Mesenchymal stem cell (in vitro differentiated cells and primary cell): ENCODE data around the gene KRTAP5-1.
A peak's percentile ranks its signal among the peaks of the same experiment; 100 is the strongest.
"Not testable (repeated sequence)": the region's sequence is repeated elsewhere in the genome, so short reads cannot be mapped to it uniquely, and the experiment has no call there.

Experiments used
- DNase-seq: peaks from one replicate; pipeline ENCODE4 v3.0.0-alpha.2; 2013
- H2AFZ ChIP-seq: one replicate; pipeline ENCODE4 v1.6.1; 2013; ENCODE audit warnings: low read depth, mild to moderate bottlenecking, control low read depth, inconsistent platforms, low read length, moderate library complexity
- H2AK5ac ChIP-seq: 2 replicates; pipeline ENCODE4 v1.6.1; 2013; ENCODE audit warnings: low read length, moderate library complexity, mild to moderate bottlenecking, inconsistent platforms; ENCODE audit not compliant: severe bottlenecking
- H2BK120ac ChIP-seq: one replicate; pipeline ENCODE4 v1.6.1; 2013; ENCODE audit warnings: low read depth, mild to moderate bottlenecking, inconsistent platforms, low read length, moderate library complexity
- H2BK12ac ChIP-seq, 2 experiments: one replicate each; pipeline ENCODE4 v1.6.1; 2013; ENCODE audit warnings: inconsistent platforms in 2 of 2, low read length in 2 of 2, mild to moderate bottlenecking in 2 of 2, moderate library complexity in 2 of 2, control low read depth in 1 of 2
- H2BK15ac ChIP-seq: one replicate; pipeline ENCODE4 v1.6.1; 2013; ENCODE audit warnings: mild to moderate bottlenecking, low read depth, inconsistent platforms; ENCODE audit not compliant: poor library complexity, severe bottlenecking
- H2BK5ac ChIP-seq: 2 replicates; pipeline ENCODE4 v1.6.1; 2013; ENCODE audit warnings: low read depth, mild to moderate bottlenecking, low read length, control low read depth, inconsistent platforms; ENCODE audit not compliant: poor library complexity, severe bottlenecking
- H3K14ac ChIP-seq, 2 experiments: one replicate each; pipeline ENCODE4 v1.6.1; 2013; ENCODE audit warnings: inconsistent platforms in 2 of 2, low read length in 2 of 2, control low read depth in 1 of 2, mild to moderate bottlenecking in 1 of 2, moderate library complexity in 1 of 2
- H3K18ac ChIP-seq, 2 experiments: one replicate each; pipeline ENCODE4 v1.6.1; 2013; ENCODE audit warnings: inconsistent platforms in 2 of 2, low read length in 2 of 2, control low read depth in 1 of 2, low read depth in 1 of 2, mild to moderate bottlenecking in 1 of 2
- H3K23ac ChIP-seq, 2 experiments: one replicate each; pipeline ENCODE4 v1.6.1; 2013; ENCODE audit warnings: inconsistent platforms in 2 of 2, low read length in 2 of 2, mild to moderate bottlenecking in 2 of 2, moderate library complexity in 2 of 2, control low read depth in 1 of 2
- H3K27ac ChIP-seq: 2 replicates; pipeline ENCODE4 v1.5.1; 2013; ENCODE audit warnings: mild to moderate bottlenecking, moderate library complexity, low read length, control low read depth, inconsistent platforms; ENCODE audit not compliant: poor library complexity, severe bottlenecking
- H3K27me3 ChIP-seq, 2 experiments: 2 replicates each; pipeline versions ENCODE4 v1.6.1 to v1.7.0; 2013; ENCODE audit warnings: low read length in 2 of 2, mild to moderate bottlenecking in 2 of 2, moderate library complexity in 2 of 2, control low read depth in 1 of 2, inconsistent platforms in 1 of 2; ENCODE audit not compliant: control insufficient read depth in 1 of 2, insufficient read depth in 1 of 2
- H3K36me3 ChIP-seq, 2 experiments: 2 replicates each; pipeline versions ENCODE4 v1.6.1 to v1.7.0; 2013; ENCODE audit warnings: low read length in 2 of 2, control low read depth in 1 of 2, inconsistent platforms in 1 of 2, low read depth in 1 of 2, mild to moderate bottlenecking in 1 of 2; ENCODE audit not compliant: insufficient read depth in 2 of 2, control insufficient read depth in 1 of 2
- H3K4ac ChIP-seq, 2 experiments: one replicate each; pipeline ENCODE4 v1.6.1; 2013; ENCODE audit warnings: inconsistent platforms in 2 of 2, low read length in 2 of 2, mild to moderate bottlenecking in 2 of 2, moderate library complexity in 2 of 2, control low read depth in 1 of 2, low read depth in 1 of 2
- H3K4me1 ChIP-seq: 2 replicates; pipeline ENCODE4 v1.6.1; 2013; ENCODE audit warnings: low read depth, low read length, control low read depth; ENCODE audit not compliant: control insufficient read depth, insufficient read depth
- H3K4me2 ChIP-seq: 2 replicates; pipeline ENCODE4 v1.6.1; 2013; ENCODE audit warnings: low read length, mild to moderate bottlenecking, inconsistent platforms; ENCODE audit not compliant: poor library complexity, severe bottlenecking
- H3K4me3 ChIP-seq, 2 experiments: 2 replicates each; pipeline versions ENCODE4 v1.5.1 to v1.7.0; 2013; ENCODE audit warnings: low read length in 2 of 2, mild to moderate bottlenecking in 2 of 2, control low read depth in 1 of 2, low read depth in 1 of 2; ENCODE audit not compliant: insufficient read depth in 1 of 2
- H3K79me1 ChIP-seq: replicated peaks from 2 replicates; pipeline ENCODE4 v1.6.1; 2013; ENCODE audit warnings: mild to moderate bottlenecking, control low read depth, low read length, inconsistent platforms; ENCODE audit not compliant: poor library complexity, severe bottlenecking
- H3K9ac ChIP-seq: 2 replicates; pipeline ENCODE4 v1.7.0; 2013; ENCODE audit warnings: mild to moderate bottlenecking, low read length, moderate library complexity
- H3K9me3 ChIP-seq: 2 replicates; pipeline ENCODE4 v1.7.0; 2013; ENCODE audit warnings: mild to moderate bottlenecking, low read length; ENCODE audit not compliant: control insufficient read depth
- H4K8ac ChIP-seq: one replicate; pipeline ENCODE4 v1.6.1; 2013; ENCODE audit warnings: inconsistent platforms, mild to moderate bottlenecking, low read length, moderate library complexity
- H4K91ac ChIP-seq: one replicate; pipeline ENCODE4 v1.6.1; 2013; ENCODE audit warnings: mild to moderate bottlenecking, low read length, inconsistent platforms
- WGBS: methylation state at CpG from one replicate; pipeline ENCODE4 v1.1.7; 2013; ENCODE audit warnings: mixed read lengths; 5-methylcytosine and 5-hydroxymethylcytosine counted together

The KRTAP5-1 gene

GRCh38 chr11:1618231-1618630, 33.1 kb upstream of the KRTAP5-1 start:
- no peak overlapping the region for H3K14ac ChIP-seq
- WGBS: 90% methylated on average over 8 of the region's 10 CpGs

GRCh38 chr11:1608363-1608762, 23.3 kb upstream of the KRTAP5-1 start, which contains the start of gene KRTAP5-3:
Gene KRTAP5-3 (minus strand): TSS chr11:1608463. CDS start chr11:1608385, 78 bp downstream.
- Histone ChIP-seq H3K27me3 (peaks cover 45 to 53% of the 10 kb centered on the region in 2 experiments), H3K4me1 (peaks cover 2% of the 10 kb centered on the region), H3K4ac (no peak within 1 kb of the TSS), H3K4me2 (no peak within 1 kb of the TSS), H3K9me3 (no peaks in the 10 kb centered on the region), H3K18ac (no peak within 1 kb of the TSS), H4K91ac (no peak within 1 kb of the TSS), H2BK12ac (no peak within 1 kb of the TSS), H3K4me3 (no peak within 1 kb of the TSS), H3K27ac (no peak within 1 kb of the TSS), H3K79me1 (no peaks in the 10 kb centered on the region), H2BK15ac (no peak within 1 kb of the TSS), H2AFZ (no peak within 1 kb of the TSS), H2BK5ac (no peak within 1 kb of the TSS), H2BK120ac (no peak within 1 kb of the TSS), H3K9ac (no peak within 1 kb of the TSS), H4K8ac (no peak within 1 kb of the TSS), H3K23ac (no peak within 1 kb of the TSS), H2AK5ac (no peak within 1 kb of the TSS), H3K14ac (no peak within 1 kb of the TSS), H3K36me3 (no peaks in the 10 kb centered on the region)
- WGBS: 88% methylated on average over 2 of the region's 4 CpGs
- DNase-seq: no peak

More at GRCh38 chr11:1618231-1618630, 33.1 kb upstream of the KRTAP5-1 start:
- no peak overlapping the region for H3K4me3 ChIP-seq
- H2BK15ac ChIP-seq: no peak overlapping the region
- H3K27ac ChIP-seq: no peak overlapping the region
- no peaks in the 10 kb centered on the region for H3K9me3 ChIP-seq
- no peak overlapping the region for H3K4ac ChIP-seq
- no peak overlapping the region for H3K18ac ChIP-seq
- H4K91ac ChIP-seq: no peak overlapping the region
- H2BK12ac ChIP-seq: no peak overlapping the region
- no peak for DNase-seq
- no peak overlapping the region for H3K4me2 ChIP-seq
- H2AK5ac ChIP-seq: no peak overlapping the region
- no peaks in the 10 kb centered on the region for H3K79me1 ChIP-seq
- no peak overlapping the region for H2BK5ac ChIP-seq
- peaks cover 38 to 51% of the 10 kb centered on the region in 2 experiments for H3K27me3 ChIP-seq
- H2AFZ ChIP-seq: no peak overlapping the region
- H4K8ac ChIP-seq: no peak overlapping the region
- H3K36me3 ChIP-seq: no peaks in the 10 kb centered on the region
- no peak overlapping the region for H2BK120ac ChIP-seq
- H3K23ac ChIP-seq: no peak overlapping the region
- no peaks in the 10 kb centered on the region for H3K4me1 ChIP-seq
- no peak overlapping the region for H3K9ac ChIP-seq

DNA sequence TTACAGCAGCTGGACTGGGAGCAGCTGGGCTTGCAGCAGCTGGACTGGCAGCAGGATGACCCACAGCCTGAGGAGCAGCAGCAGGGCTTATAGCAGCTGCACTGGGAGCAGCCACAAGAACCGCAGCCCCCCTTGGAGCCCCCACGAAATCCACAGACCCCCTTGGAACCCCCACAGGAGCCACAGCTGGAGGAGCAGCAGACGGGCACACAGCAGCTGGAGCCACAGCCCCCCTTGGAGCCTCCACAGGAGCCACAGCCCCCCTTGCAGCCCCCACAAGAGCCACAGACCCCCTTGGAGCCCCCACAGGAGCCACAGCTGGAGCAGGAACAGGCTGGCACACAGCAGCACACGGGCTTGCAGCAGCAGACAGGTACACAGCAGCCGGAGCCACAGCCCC, 22.8 kb upstream of the KRTAP5-1 start:
- not testable (repeated sequence) for H3K9me3 ChIP-seq, H2BK120ac ChIP-seq, H3K4me3 ChIP-seq, H3K79me1 ChIP-seq, H3K14ac ChIP-seq, H3K9ac ChIP-seq, H2BK15ac ChIP-seq, H3K4me2 ChIP-seq, H3K18ac ChIP-seq, H2AK5ac ChIP-seq, H3K23ac ChIP-seq, H2BK5ac ChIP-seq, H4K91ac ChIP-seq, H3K4me1 ChIP-seq, H3K4ac ChIP-seq, H2BK12ac ChIP-seq, H3K36me3 ChIP-seq, H3K27ac ChIP-seq, H2AFZ ChIP-seq, H4K8ac ChIP-seq
- peaks cover 45 to 57% of the 10 kb centered on the region in 2 experiments for H3K27me3 ChIP-seq
- peak; percentile 15 for DNase-seq
- WGBS: 52% methylated on average over 4 of the region's 5 CpGs

GRCh38 chr11:1607156-1607845, 22.2 kb upstream of the KRTAP5-1 start:
- not testable (repeated sequence) for H2BK120ac ChIP-seq, H3K23ac ChIP-seq, H3K4me1 ChIP-seq, H3K14ac ChIP-seq, H2BK15ac ChIP-seq, H2BK5ac ChIP-seq, H4K8ac ChIP-seq, H3K9ac ChIP-seq, H2AK5ac ChIP-seq, H3K4ac ChIP-seq, H3K4me3 ChIP-seq, H2BK12ac ChIP-seq, H3K79me1 ChIP-seq, H4K91ac ChIP-seq, H3K9me3 ChIP-seq, H3K18ac ChIP-seq, H2AFZ ChIP-seq, H3K27ac ChIP-seq, H3K36me3 ChIP-seq, H3K4me2 ChIP-seq
- DNase-seq: peak; percentile 14
- WGBS: 25% methylated on average over 18 of the region's 18 CpGs
- peaks cover 48 to 60% of the 10 kb centered on the region in 2 experiments for H3K27me3 ChIP-seq
